Endothelial cell of umbilical vein (primary cell): ENCODE measurements around the gene RABEPK.

ENCODE experiments used
- CTCF ChIP-seq, 2 donors: IDR thresholded peaks; 1 replicate in 1 of 2; 2 replicates in 1 of 2; pipeline ENCODE4 v1.5.1; 2011; ENCODE audit warnings: low read length in 2 of 2, mild to moderate bottlenecking in 2 of 2, moderate library complexity in 2 of 2, control low read depth in 1 of 2, inconsistent platforms in 1 of 2, low read depth in 1 of 2; ENCODE audit not compliant: insufficient read depth in 1 of 2; ENCODE audit errors: extremely low read depth in 1 of 2
- EZH2 ChIP-seq: IDR thresholded peaks from 2 replicates; pipeline ENCODE4 v1.6.1; 2012; ENCODE audit warnings: borderline replicate concordance, low read depth, mild to moderate bottlenecking, moderate library complexity, low read length, inconsistent platforms; ENCODE audit not compliant: severe bottlenecking
- FOS ChIP-seq: IDR thresholded peaks from 2 replicates; pipeline ENCODE4 v1.6.1; 2011; ENCODE audit warnings: mild to moderate bottlenecking, low read length, moderate library complexity, borderline replicate concordance; ENCODE audit not compliant: insufficient read depth
- GATA2 ChIP-seq: IDR thresholded peaks from 2 replicates; pipeline ENCODE4 v1.7.0; 2011; ENCODE audit warnings: low read depth, mild to moderate bottlenecking, moderate library complexity, mixed read lengths, low read length; ENCODE audit not compliant: insufficient read length, insufficient read depth
- JUN ChIP-seq: IDR thresholded peaks from 2 replicates; pipeline ENCODE4 v1.6.1; 2011; ENCODE audit warnings: borderline replicate concordance, low read depth; ENCODE audit not compliant: insufficient read length, insufficient read depth
- POLR2A ChIP-seq: IDR thresholded peaks from 2 replicates; pipeline ENCODE4 v1.6.1; 2012; ENCODE audit warnings: low read depth, mild to moderate bottlenecking, control low read depth, low read length
- POLR2AphosphoS5 ChIP-seq: IDR thresholded peaks from 2 replicates; pipeline ENCODE4 v1.6.1; 2012; ENCODE audit warnings: low read depth, mild to moderate bottlenecking, control low read depth, low read length, moderate library complexity; ENCODE audit not compliant: insufficient read depth

DNA sequence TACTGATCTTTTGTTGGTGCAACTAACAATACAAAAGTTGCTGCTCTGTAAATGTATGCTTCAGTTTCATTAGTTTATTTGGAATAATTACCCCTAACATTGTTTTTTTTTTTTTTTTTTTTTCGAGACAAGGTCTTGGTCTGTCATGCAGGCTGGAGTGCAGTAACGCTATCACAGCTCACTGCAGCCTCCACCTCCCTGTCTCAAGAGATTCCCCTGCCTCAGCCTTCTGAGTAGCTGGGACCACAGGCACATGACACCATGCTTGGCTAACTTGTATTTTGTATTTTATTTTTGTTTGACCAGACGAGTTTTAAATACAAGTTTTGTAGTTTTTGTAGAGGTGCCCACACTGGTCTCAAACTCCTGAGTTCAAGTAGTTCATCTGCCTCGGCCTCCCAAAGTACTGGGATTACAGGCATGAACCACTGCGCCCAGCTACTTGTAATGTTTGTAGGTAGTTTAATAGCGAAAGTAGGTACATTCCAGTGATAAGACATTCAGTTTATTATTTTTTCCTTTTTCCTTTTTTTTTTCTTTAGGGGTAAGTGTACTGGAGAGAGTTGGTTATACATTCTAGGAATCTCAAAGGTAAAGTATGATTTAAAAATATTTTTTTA is 68.2 kb downstream of the RABEPK start:
- TF ChIP-seq CTCF (IDR thresholded peaks at IDR 0.05; ENCODE audit: extremely low read depth in 1 of 2, insufficient read depth in 1 of 2, low read depth in 1 of 2, low read length in 2 of 2) (no peak), EZH2 (no peak), POLR2A (no peak), JUN (no peak), POLR2AphosphoS5 (no peak), GATA2 (no peak), FOS (no peak)
